ENCODE results near the gene PTGFRN. TPM values are rescaled to one million over a fixed set of nuclear protein-coding genes. Genes with fewer than 3 reads are reported as not detected.

PTGFRN gene
- total and polyA plus RNA-seq, 2 of the 4 experiments (the other 2 are of a cell fraction) = 0.90 to 1.1 TPM

GRCh38 chr1:116902723-116903383, 6.9 kb upstream of the PTGFRN start:
- no peak overlapping the region for H2AK9ac ChIP-seq (replicated peaks; ENCODE audit: low read depth, low read length, poor library complexity)
- no peak for ATAC-seq (ENCODE audit: low read depth)
- H3K18ac ChIP-seq (ENCODE audit: low read depth, low read length) = no peak overlapping the region
- no peak overlapping the region for H2BK15ac ChIP-seq (ENCODE audit: low read depth, low read length)
- H2BK5ac ChIP-seq (ENCODE audit: low read depth, low read length, poor library complexity, severe bottlenecking) = no peak overlapping the region
- no peaks in the 10 kb centered on the region for H3K4me1 ChIP-seq (ENCODE audit: control insufficient read depth, insufficient read depth, low read length)
- H3K4me3 ChIP-seq (ENCODE audit: insufficient read depth, low read depth, low read length) = no peak overlapping the region
- intact Hi-C loops (cut with micrococcal nuclease) (no loop called here), dilution Hi-C loops (cut with HindIII; ENCODE audit: low sequenced_read_pairs, unreplicated experiment) (no loop called here), in situ Hi-C loops (cut with MboI; ENCODE audit: low sequenced_read_pairs) (no loop called here)
- H3K4me2 ChIP-seq (ENCODE audit: low read depth, low read length) = no peak overlapping the region
- H4K5ac ChIP-seq (ENCODE audit: low read depth, low read length) = no peak overlapping the region
- no peak overlapping the region for H3K23ac ChIP-seq (ENCODE audit: low read depth, low read length)
- no peak overlapping the region for H3K27ac ChIP-seq (ENCODE audit: insufficient read depth, low read length)
- peaks cover 18% of the 10 kb centered on the region for H3K27me3 ChIP-seq (ENCODE audit: control insufficient read depth, insufficient read depth, low read length)
- H4K91ac ChIP-seq (ENCODE audit: insufficient read depth, low read depth, low read length) = no peak overlapping the region
- no TSS peak for BruUV-seq (replicated peaks)
- H3K4ac ChIP-seq (ENCODE audit: low read depth, low read length) = no peak overlapping the region
- TF ChIP-seq CTCF (conservative IDR thresholded peaks at IDR 0.05; ENCODE audit: low read depth, low read length) = no peak
- TF ChIP-seq NFE2L2 (IDR thresholded peaks at IDR 0.05; ENCODE audit: low read depth, low read length) = no peak
- no peak for TF ChIP-seq POLR2A (IDR thresholded peaks at IDR 0.05; ENCODE audit: low read depth, low read length)
- no peak for TF ChIP-seq RFX5 (IDR thresholded peaks at IDR 0.05; ENCODE audit: low read depth, low read length)
- TF ChIP-seq CEBPB (IDR thresholded peaks at IDR 0.05; ENCODE audit: low read depth, low read length) = no peak
- TF ChIP-seq SMC3 (IDR thresholded peaks at IDR 0.05; ENCODE audit: low read depth, low read length) = no peak
- no peak for TF ChIP-seq MAZ (IDR thresholded peaks at IDR 0.05; ENCODE audit: borderline replicate concordance, low read depth, low read length)
- TF ChIP-seq RAD21 (IDR thresholded peaks at IDR 0.05; ENCODE audit: low read length) = no peak
- no peak for TF ChIP-seq USF2 (IDR thresholded peaks at IDR 0.05; ENCODE audit: low read depth, low read length)
- no peak for TF ChIP-seq ELK1 (IDR thresholded peaks at IDR 0.05; ENCODE audit: borderline replicate concordance, low read depth, low read length)
- no peak for TF ChIP-seq CHD1 (IDR thresholded peaks at IDR 0.05; ENCODE audit: low read depth, low read length)
- no peak for TF ChIP-seq FOS (IDR thresholded peaks at IDR 0.05; ENCODE audit: low read depth, low read length)
- no peak for TF ChIP-seq MAFK (IDR thresholded peaks at IDR 0.05; ENCODE audit: low read depth, low read length)
- TF ChIP-seq BHLHE40 (IDR thresholded peaks at IDR 0.05; ENCODE audit: low read depth, low read length) = no peak
- TF ChIP-seq MXI1 (IDR thresholded peaks at IDR 0.05; ENCODE audit: borderline replicate concordance, low read depth, low read length) = no peak
- H3K36me3 ChIP-seq (ENCODE audit: control insufficient read depth, insufficient read depth, low read length) = no peaks in the 10 kb centered on the region
- H3K9me1 ChIP-seq (ENCODE audit: insufficient read depth, low read length) = no peaks in the 10 kb centered on the region
- POLR2A ChIA-PET (ENCODE audit: unreplicated experiment) = no interaction called here
- DNase-seq = no peak
- H3K9ac ChIP-seq (ENCODE audit: low read depth, low read length) = no peak overlapping the region
- no peak overlapping the region for H4K8ac ChIP-seq (ENCODE audit: low read depth in 2 of 2, low read length in 2 of 2)
- no peak overlapping the region for H2AFZ ChIP-seq (replicated peaks; ENCODE audit: low read length, poor library complexity)
- no peaks in the 10 kb centered on the region for H3K9me3 ChIP-seq (ENCODE audit: control insufficient read depth, insufficient read depth, low read length)
- H2BK20ac ChIP-seq (ENCODE audit: low read depth, low read length) = no peak overlapping the region
- CTCF ChIA-PET = no interaction called here
- H2AK5ac ChIP-seq (ENCODE audit: low read depth, low read length) = no peak overlapping the region
- no peak overlapping the region for H2BK120ac ChIP-seq (ENCODE audit: low read depth, low read length)
- no peak overlapping the region for H3K56ac ChIP-seq (ENCODE audit: extremely low read depth, insufficient read depth, low read length)
- H3K14ac ChIP-seq (replicated peaks; ENCODE audit: low read depth, low read length) = no peak overlapping the region
- no peaks in the 10 kb centered on the region for H4K20me1 ChIP-seq (ENCODE audit: insufficient read depth, low read length)
- WGBS, 2 experiments (ENCODE audit: extremely low coverage in 2 of 2, insufficient read length in 1 of 2) = 80% methylated on average over 1 of the region's 3 CpGs; no CpG with 5 or more reads in 1 of the 2 experiments
- no peaks in the 10 kb centered on the region for H3K79me1 ChIP-seq (ENCODE audit: low read depth in 1 of 2, low read length in 2 of 2)
